GM21717 (cell line): ENCODE measurements around the gene MS4A2.
"Not testable (repeated sequence)": the region's sequence is repeated elsewhere in the genome, so short reads cannot be mapped to it uniquely, and the experiment has no call there.

Source experiments
- ATAC-seq: cut with Tn5 transposase; IDR thresholded peaks from one replicate; pipeline ENCODE4 v1.9.1; 2021; ENCODE audit warnings: mild to moderate bottlenecking, moderate library complexity; ENCODE audit not compliant: unreplicated experiment

Gene MS4A2

DNA sequence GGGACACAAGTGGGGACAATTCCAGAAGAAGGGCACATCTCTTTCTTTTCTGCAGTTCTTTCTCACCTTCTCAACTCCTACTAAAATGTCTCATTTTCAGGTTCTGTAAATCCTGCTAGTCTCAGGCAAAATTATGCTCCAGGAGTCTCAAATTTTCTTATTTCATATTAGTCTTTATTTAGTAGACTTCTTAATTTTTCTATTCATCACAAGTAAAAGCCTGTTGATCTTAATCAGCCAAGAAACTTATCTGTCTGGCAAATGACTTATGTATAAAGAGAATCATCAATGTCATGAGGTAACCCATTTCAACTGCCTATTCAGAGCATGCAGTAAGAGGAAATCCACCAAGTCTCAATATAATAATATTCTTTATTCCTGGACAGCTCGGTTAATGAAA, at the start of gene MS4A2:
Gene MS4A2, plus strand, starts transcription at position 301 of the 400 bp plus-strand sequence. CDS start 102 bp downstream, outside the sequence.
- ATAC-seq, result no peak

DNA sequence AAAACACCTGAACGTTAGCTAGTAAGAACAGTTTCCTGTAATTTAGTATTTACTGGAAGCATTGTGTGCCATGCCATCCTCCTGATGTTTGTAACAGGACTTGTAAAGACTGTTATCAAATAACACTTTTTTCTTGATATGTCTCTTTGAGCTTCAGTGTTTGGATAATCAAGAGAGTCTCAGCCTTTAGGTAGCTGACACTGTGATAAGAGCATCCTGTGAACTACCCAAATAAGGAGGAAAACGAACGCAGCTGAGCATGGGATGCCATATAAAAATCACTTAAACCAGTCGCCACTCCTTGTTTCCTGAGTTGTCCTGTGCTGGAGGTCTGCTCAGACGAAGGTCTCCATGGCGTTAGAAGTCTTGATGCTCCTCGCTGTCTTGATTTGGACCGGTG, 48.4 kb upstream of the MS4A2 start, which contains the start of gene OOSP2:
Gene OOSP2, plus strand, starts transcription at position 301 of the 400 bp plus-strand sequence. Its CDS starts 51 bp downstream, at position 352.
- no peak for ATAC-seq

DNA sequence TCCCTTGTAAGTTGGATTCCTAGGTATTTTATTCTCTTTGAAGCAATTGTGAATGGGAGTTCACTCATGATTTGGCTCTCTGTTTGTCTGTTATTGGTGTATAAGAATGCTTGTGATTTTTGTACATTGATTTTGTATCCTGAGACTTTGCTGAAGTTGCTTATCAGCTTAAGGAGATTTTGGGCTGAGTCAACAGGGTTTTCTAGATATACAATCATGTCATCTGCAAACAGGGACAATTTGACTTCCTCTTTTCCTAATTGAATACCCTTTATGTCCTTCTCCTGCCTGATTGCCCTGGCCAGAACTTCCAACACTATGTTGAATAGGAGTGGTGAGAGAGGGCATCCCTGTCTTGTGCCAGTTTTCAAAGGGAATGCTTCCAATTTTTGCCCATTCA, 38.0 kb upstream of the MS4A2 start:
- not testable (repeated sequence) for ATAC-seq

DNA sequence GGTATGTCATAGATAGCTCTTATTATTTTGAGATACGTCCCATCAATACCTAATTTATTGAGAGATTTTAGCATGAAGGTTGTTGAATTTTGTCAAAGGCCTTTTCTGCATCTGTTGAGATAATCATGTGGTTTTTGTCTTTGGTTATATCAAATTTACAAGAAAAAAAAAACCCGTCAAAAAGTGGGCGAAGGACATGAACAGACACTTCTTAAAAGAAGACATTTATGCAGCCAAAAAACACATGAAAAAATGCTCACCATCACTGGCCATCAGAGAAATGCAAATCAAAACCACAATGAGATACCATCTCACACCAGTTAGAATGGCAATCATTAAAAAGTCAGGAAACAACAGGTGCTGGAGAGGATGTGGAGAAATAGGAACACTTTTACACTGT, 37.6 kb upstream of the MS4A2 start:
- ATAC-seq, result not testable (repeated sequence)

DNA sequence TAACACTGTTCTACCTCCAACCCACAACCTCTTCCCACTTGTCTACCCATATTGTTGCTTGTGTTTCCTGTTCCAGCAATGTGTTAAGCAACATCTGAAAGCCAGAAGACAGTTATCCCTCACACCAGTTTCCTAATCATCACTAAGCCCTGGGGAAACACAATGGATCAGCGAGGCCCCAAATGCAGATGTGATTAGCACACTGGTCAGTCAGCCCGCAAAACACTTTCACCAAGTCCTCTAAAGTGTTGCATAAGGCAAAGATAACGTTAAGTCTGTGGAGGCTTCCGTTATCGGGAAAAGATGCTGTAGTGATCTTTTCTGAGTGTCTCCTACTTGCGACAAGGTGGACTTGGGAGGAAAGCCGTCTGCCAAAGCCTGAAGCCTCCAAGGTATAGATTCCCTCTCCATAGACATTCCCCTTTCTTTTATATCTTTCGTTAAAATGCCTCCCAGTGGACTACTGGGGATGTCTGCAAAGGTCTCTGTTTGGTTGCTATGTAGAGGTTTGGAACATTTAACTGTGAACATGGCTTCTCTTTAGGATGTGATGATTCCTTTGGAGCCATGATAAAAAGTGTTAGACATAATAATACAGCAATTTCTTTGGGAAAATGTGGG, 32.0 kb upstream of the MS4A2 start, which contains the start of gene MS4A3:
Gene MS4A3, plus strand, starts transcription at position 317 of the 621 bp plus-strand sequence. CDS start 4,496 bp downstream, outside the sequence.
- no peak for ATAC-seq

DNA sequence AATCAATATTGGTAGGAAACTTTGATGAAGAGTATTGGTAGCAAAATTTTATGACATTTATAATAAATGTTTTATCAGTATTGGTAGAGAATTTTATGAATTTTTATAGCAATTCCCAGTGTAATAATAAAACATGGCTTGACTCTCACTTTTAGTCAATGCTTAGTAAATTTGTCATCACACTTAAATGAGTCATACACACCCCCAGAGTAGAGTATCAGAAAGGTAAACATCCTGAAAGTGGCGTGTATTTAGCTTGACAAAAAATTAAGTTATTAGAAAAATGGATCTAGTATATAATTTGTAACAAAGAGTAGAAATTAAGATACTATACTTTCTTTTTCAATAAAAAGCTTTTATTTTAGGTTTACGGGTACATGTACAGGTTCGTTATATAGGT, 29.4 kb upstream of the MS4A2 start:
- ATAC-seq, result no peak

DNA sequence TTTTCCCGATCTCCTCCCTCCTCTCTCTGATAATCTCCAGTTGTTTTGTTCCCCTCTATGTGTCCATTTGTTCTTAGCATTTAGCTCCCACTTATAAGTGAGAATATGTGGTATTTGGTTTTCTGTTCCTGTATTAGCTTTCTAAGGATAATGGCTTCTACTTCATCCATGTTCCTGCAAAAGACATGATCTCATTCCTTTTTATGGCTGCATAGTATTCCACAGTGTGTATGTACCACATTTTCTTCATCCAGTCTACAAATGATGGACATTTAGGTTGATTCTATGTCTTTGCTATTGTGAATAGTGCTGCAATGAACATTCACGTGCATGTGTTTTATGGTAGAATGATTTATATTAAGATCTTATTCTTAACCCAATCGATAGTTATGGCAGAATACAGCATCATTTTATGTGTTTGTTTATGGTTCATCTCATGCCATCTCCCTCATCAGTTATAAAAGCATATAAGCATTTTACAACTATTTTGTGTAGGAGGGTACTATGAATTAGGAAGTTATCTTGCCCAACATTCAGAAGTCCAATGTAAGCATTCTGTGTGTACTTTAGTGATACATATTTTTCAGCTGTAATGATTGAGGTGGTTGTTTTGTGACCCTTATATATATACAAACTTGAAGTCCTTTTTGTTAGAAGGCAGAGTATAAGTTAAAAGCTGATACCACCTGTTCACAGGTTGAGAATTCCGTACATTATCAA, 28.8 kb upstream of the MS4A2 start:
- ATAC-seq, result no peak

DNA sequence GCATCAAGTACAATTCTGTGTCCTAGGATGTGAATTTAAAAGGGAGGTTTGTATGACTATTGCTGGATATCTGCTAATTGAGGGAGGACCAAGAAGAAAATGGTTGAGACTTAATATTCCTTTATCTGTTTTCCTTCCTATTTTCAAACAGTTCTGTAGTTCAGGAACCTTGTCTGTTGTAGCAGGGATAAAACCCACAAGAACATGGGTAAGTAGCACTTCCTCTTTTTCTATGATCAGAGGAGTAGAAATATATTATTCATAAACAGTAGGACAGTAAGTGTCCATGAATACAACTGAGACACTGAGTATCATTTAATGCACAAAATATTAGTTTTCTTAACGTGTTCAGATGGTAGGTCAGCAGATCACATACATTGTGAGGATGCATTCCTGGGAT, 24.4 kb upstream of the MS4A2 start:
- no peak for ATAC-seq

DNA sequence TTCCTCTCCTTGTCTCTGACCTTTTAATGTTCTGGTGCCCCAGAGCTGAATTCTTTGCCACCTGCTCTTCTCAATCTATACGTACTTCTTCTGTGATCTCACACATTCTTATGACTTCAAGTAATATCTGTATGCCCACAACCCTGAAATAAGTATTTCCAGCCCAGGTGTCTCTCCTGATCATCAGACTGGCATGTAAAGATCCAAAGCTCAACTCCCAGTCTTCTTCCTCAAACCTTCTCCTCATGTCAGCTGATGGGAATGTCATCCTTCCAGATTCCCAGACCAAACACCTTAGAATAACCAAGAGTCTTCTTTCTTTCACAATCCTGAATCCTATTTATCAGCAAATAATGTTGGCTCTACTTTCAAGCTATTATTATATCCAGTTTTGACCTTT, 22.7 kb upstream of the MS4A2 start:
- ATAC-seq, result no peak

DNA sequence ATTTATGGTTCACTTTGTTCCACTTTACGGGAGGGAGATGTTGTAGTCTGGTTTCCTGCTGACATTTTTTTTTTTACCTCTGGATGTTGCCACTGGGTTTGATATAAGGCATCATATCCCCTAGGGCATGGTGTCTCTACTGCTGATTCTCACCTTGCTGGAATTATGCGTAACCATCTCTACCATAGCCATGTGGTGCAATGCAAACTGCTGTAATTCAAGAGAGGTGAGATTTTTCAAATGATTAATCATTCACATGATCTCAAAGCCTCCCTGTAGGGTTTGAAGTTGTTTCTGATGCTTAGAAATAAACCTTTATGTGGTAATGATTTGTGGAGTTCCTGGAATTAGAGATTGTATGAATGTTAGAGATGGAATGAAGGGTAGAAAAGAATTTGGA, 19.0 kb upstream of the MS4A2 start:
- ATAC-seq, result no peak

DNA sequence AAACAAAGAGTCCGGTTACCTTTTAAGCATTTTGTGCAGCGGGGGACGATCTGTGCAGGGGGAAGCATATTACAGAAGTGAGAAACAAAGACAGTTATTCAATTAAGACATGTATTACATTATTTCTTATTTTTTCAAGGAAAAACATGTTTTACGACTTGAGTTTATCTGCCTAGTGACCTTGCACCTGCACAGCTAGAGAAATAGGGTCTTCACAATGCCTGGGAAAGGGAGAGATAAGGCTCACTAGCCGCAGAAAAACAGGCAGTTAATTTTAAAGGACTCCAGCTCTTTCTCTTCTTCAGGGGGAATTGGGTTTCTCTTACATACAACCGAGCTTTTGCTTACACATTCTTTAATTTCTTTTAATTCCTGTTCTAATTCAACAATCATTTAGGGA, 16.8 kb upstream of the MS4A2 start:
- ATAC-seq, result not testable (repeated sequence)

DNA sequence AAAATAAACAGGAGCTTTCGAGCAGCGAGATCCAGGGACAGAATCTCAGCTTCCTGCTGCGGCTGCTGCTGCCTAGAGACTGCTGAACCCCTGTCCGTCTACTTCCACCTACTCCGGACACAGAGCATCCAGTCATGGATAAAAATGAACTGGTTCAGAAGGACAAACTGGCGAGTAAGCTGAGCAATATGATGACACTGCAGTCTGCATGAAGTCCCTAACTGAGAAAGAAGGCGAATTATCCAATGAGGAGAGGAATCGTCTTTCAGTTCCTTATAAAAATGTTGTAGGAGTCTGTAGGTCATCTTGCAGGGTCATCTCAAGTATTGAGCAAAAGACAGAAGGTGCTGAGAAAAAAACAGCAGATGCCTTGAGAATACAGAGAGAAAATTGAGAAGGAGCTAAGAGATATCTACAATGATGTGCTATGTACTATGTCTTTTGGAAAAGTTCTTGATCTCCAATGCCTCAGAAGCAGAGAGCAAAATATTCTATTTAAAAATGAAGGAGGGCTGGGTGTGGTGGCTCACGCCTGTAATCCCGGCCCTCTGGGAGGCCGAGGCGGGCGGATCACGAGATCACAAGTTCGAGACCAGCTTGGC, 11.1 kb upstream of the MS4A2 start:
- no peak for ATAC-seq

DNA sequence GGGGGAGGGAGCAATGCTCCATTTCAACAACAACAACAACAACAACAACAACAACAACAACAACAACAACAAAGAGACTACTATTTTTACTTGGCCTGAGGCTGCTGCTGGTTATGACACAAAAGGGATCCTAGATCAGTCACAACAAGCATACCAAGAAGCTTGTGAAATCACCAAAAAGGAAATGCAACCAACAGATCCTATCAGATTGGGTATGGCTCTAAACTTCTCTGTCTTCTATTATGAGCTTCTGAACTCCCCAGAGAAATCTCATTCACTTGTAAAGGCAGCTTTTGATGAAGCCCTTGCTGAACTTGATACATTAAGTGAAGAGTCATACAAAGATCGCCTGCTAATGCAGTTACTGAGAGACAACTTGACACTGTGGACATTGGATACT, 10.5 kb upstream of the MS4A2 start:
- no peak for ATAC-seq

DNA sequence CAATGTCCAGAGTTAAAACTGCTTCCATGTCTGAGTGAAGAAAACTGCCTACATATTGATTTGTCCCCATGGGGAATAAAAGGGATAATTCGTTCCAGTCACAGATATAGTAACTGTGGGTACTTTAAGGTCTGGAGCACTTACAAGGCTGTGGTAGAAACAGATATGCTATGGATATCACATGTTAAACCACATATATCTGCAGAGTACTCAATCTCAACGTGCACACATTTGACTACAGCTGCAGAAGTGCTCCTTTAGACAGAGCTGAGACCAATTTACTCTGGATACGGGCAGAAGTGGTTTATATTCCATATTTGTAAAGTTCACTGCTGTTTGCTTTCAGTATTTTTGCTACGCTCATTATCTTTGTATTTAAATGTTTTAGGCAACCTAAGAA, 9.7 kb upstream of the MS4A2 start:
- ATAC-seq, result no peak

DNA sequence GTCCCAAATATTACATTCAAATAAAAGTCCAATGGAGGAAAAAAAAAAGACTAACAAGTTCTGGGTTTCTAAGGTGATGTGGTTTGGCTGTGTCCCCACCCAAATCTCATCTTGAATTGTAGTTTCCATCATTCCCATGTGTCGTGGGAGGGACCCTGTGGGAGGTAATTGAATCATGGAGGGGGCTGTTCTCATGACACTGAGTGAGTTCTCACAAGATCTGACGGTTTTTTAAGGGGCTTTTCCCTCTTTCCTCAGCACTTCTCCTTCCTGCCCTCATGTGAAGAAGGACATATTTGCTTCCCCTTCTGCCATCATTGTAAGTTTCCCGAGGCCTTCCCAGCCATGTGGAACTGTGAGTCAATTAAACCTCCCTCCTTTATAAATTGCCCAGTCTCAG, 7.9 kb upstream of the MS4A2 start:
- ATAC-seq, result no peak

DNA sequence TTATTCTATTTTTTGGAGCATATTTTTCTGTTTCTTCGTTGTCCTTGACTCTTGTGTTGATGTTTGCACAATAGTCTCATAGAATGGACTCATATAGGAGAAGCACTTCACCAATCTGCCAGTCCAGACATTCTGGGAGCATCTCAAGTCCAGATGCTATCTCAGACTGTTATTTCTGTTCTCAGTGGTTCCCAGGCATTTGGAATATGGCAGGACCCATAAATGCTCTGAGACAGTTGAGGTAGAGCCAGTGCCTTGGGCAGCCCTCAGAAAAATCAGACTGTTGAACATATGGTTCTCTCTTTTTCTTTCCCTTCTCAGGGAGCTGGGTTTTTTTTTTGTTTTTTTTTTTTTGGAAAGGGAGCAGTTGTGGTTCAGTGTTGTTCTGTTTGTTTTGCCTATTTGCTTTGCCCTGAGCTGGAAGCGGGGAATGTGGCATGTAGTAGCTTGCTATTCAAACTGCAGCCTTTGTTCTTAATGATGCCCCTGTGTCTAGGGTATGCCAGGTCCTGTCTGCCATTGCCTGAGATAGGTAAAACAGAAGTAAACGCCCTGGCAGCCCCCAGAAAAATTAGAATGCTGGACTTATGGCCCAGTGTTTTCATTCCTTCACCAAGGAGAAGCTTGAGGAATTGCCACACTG, 3.7 kb upstream of the MS4A2 start:
- no peak for ATAC-seq

DNA sequence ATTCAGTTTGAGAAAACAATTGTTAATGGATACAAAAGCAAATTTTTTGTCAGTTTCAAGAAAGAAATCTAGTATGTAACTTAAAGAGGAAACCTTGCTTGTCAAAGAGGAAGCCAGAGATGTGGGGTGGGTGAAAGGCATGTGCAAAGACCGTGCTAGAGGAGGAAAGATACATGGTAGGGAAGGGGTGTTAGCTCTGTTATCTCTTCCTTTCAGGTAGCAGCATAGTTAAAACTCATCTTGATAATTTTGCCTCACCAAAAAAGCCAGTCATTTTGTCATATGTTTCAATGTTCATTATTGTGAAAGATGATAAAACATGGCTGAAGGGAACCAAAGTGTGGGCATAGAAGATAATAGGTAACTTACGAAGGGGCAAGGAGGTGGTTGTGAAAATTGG, 2.6 kb upstream of the MS4A2 start:
- ATAC-seq, result no peak

DNA sequence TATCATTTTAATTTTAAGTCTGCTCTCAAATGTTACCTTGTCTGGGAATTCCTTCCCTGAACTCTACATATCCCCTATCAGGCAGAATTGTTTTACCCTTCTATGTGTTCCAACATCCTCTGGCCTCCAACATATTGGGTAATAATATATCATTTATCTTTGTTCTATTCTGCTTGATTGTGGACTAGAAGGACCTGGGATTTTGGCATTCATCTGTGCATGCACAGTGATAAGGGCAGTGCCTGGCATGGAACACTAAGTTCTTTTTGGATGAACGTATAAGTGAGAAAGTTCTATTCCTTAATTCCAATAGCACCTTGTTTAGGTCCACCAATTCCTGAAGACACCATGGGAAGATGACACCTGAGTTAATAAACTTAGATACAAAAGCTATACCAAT, 1.2 kb upstream of the MS4A2 start:
- ATAC-seq, result no peak

DNA sequence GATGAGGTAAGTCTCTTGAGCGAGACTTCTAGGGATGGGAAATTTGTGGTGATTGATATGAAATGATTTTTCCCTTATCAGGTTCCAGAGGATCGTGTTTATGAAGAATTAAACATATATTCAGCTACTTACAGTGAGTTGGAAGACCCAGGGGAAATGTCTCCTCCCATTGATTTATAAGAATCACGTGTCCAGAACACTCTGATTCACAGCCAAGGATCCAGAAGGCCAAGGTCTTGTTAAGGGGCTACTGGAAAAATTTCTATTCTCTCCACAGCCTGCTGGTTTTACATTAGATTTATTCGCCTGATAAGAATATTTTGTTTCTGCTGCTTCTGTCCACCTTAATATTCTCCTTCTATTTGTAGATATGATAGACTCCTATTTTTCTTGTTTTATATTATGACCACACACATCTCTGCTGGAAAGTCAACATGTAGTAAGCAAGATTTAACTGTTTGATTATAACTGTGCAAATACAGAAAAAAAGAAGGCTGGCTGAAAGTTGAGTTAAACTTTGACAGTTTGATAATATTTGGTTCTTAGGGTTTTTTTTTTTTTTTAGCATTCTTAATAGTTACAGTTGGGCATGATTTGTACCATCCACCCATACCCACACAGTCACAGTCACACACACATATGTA, 7.1 kb downstream of the MS4A2 start:
- ATAC-seq, result no peak

DNA sequence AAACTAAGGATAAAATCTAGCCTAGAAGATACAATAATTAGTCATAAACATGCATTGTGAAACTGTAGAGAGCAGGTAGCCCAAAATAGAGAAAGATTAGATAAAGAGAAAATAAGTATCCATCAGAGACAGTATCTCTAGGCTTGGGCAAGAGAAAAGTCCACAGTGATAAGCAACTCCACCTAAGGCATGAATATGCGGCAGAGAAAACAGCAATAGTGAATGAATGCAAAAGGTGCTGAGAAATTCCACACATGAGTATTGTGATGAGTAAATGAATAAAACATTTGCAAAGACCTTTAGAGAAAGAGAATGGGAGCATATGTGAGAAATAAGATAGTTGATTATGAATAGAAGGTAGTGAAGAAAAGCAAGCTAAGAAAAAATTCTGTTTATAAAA, 8.7 kb downstream of the MS4A2 start:
- ATAC-seq, result no peak

DNA sequence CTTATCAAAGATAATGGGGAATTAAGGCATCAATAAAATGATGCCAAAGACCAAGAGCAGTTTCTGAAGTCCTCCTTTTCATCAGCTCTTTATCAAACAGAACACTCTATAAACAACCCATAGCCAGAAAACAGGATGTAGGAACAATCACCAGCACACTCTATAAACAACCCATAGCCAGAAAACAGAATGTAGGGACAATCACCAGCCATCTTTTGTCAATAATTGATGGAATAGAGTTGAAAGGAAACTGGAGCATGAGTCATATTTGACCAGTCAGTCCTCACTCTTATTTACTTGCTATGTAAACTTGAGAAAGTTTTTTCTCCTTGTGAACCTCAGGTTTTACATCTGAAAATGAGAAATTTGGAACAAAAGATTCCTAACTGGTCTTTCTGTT, 10.0 kb downstream of the MS4A2 start:
- no peak for ATAC-seq
